ENCODE data around the gene RNGTT.
"Not testable (repeated sequence)": the region's sequence is repeated elsewhere in the genome, so short reads cannot be mapped to it uniquely, and the experiment has no call there.

RNGTT gene

GRCh38 chr6:88963139-88964090, at the start of gene RNGTT:
Gene RNGTT (minus strand): TSS chr6:88963618. CDS start chr6:88963409, 209 bp downstream.
- peak; percentile 98 for DNase-seq (ENCODE audit: low read depth)

GRCh38 chr6:89011436-89011835, 48.0 kb upstream of the RNGTT start:
- DNase-seq (ENCODE audit: low read depth) = no peak

GRCh38 chr6:89010825-89011224, 47.4 kb upstream of the RNGTT start:
- DNase-seq (ENCODE audit: low read depth) = no peak

- DNase-seq (ENCODE audit: low read depth) = no peak
Observed at GRCh38 chr6:89009624-89010059, 46.2 kb upstream of the RNGTT start.

- DNase-seq (ENCODE audit: low read depth) = no peak
Observed at GRCh38 chr6:89008815-89009374, 45.5 kb upstream of the RNGTT start.

- DNase-seq (ENCODE audit: low read depth) = no peak
Observed at GRCh38 chr6:89008001-89008814, 44.8 kb upstream of the RNGTT start.

GRCh38 chr6:89007209-89008000, 44.0 kb upstream of the RNGTT start:
- DNase-seq (ENCODE audit: low read depth) = no peak

- DNase-seq (ENCODE audit: low read depth) = no peak
Observed at GRCh38 chr6:89002523-89002922, 39.1 kb upstream of the RNGTT start.

GRCh38 chr6:88997327-88997726, 33.9 kb upstream of the RNGTT start:
- DNase-seq (ENCODE audit: low read depth) = no peak

GRCh38 chr6:88992741-88993552, 29.5 kb upstream of the RNGTT start:
- no peak for DNase-seq (ENCODE audit: low read depth)

GRCh38 chr6:88989215-88989614, 25.8 kb upstream of the RNGTT start:
- DNase-seq (ENCODE audit: low read depth) = peak; percentile 15

GRCh38 chr6:88987922-88988321, 24.5 kb upstream of the RNGTT start:
- DNase-seq (ENCODE audit: low read depth) = no peak

GRCh38 chr6:88985901-88986300, 22.5 kb upstream of the RNGTT start:
- no peak for DNase-seq (ENCODE audit: low read depth)

GRCh38 chr6:88984606-88985005, 21.2 kb upstream of the RNGTT start:
- no peak for DNase-seq (ENCODE audit: low read depth)

- DNase-seq (ENCODE audit: low read depth) = no peak
Observed at GRCh38 chr6:88984152-88984551, 20.7 kb upstream of the RNGTT start.

GRCh38 chr6:88983532-88983931, 20.1 kb upstream of the RNGTT start:
- peak; percentile 16 for DNase-seq (ENCODE audit: low read depth)

GRCh38 chr6:88983129-88983528, 19.7 kb upstream of the RNGTT start:
- DNase-seq (ENCODE audit: low read depth) = not testable (repeated sequence)

- peak; percentile 90 for DNase-seq (ENCODE audit: low read depth)
Observed at GRCh38 chr6:88982720-88983119, 19.3 kb upstream of the RNGTT start.

GRCh38 chr6:88975369-88975768, 12.0 kb upstream of the RNGTT start:
- DNase-seq (ENCODE audit: low read depth) = no peak

- no peak for DNase-seq (ENCODE audit: low read depth)
Observed at GRCh38 chr6:88972504-88973423, 9.3 kb upstream of the RNGTT start.
